HG02840 (cell line): ENCODE data around the gene AKR1C1.
"Not testable (repeated sequence)": the region's sequence is repeated elsewhere in the genome, so short reads cannot be mapped to it uniquely, and the experiment has no call there.

ENCODE experiments used
- ATAC-seq: cut with Tn5 transposase; IDR thresholded peaks from one replicate; pipeline ENCODE4 v1.9.1; 2021; ENCODE audit warnings: mild to moderate bottlenecking, moderate library complexity, moderate number of reproducible peaks; ENCODE audit not compliant: unreplicated experiment, low FRiP score

AKR1C1 gene

GRCh38 chr10:4962876-4963814 is at the start of gene AKR1C1:
Gene AKR1C1 (plus strand): TSS chr10:4963415. CDS start chr10:4963445, 30 bp downstream.
- ATAC-seq = not testable (repeated sequence)

- ATAC-seq = no peak
Observed at GRCh38 chr10:4914213-4914850, 48.9 kb upstream of the AKR1C1 start.

- ATAC-seq = no peak
Observed at GRCh38 chr10:4916086-4916716, 47.0 kb upstream of the AKR1C1 start.

- no peak for ATAC-seq
Observed at GRCh38 chr10:4918236-4918635, 45.0 kb upstream of the AKR1C1 start.

- ATAC-seq = not testable (repeated sequence)
Observed at GRCh38 chr10:4924482-4924881, 38.7 kb upstream of the AKR1C1 start.

GRCh38 chr10:4926400-4926799 is 36.8 kb upstream of the AKR1C1 start:
- ATAC-seq = no peak

- no peak for ATAC-seq
Observed at GRCh38 chr10:4931587-4931986, 31.6 kb upstream of the AKR1C1 start.

- no peak for ATAC-seq
Observed at GRCh38 chr10:4934391-4934987, 28.7 kb upstream of the AKR1C1 start.

GRCh38 chr10:4937346-4937745 is 25.9 kb upstream of the AKR1C1 start:
- ATAC-seq = no peak

- no peak for ATAC-seq
Observed at GRCh38 chr10:4939224-4940072, 23.8 kb upstream of the AKR1C1 start.

- ATAC-seq = not testable (repeated sequence)
Observed at GRCh38 chr10:4940073-4940428, 23.2 kb upstream of the AKR1C1 start.

- ATAC-seq = not testable (repeated sequence)
Observed at GRCh38 chr10:4940909-4941308, 22.3 kb upstream of the AKR1C1 start.

- no peak for ATAC-seq
Observed at GRCh38 chr10:4941540-4942330, 21.5 kb upstream of the AKR1C1 start.

- ATAC-seq = not testable (repeated sequence)
Observed at GRCh38 chr10:4942931-4943330, 20.3 kb upstream of the AKR1C1 start.

- not testable (repeated sequence) for ATAC-seq
Observed at GRCh38 chr10:4943416-4943815, 19.8 kb upstream of the AKR1C1 start.

GRCh38 chr10:4943821-4944220 is 19.4 kb upstream of the AKR1C1 start:
- ATAC-seq = no peak

- ATAC-seq = no peak
Observed at GRCh38 chr10:4944841-4945240, 18.4 kb upstream of the AKR1C1 start.

- no peak for ATAC-seq
Observed at GRCh38 chr10:4945766-4946717, 17.2 kb upstream of the AKR1C1 start.
